Duodenal mucosa (tissue), 2 donors: ENCODE data around the gene PSAP.
"Not testable (repeated sequence)": the region's sequence is repeated elsewhere in the genome, so short reads cannot be mapped to it uniquely, and the experiment has no call there.

Source experiments
- H3K27ac ChIP-seq: one replicate; pipeline ENCODE4 v1.7.0; 2013; ENCODE audit warnings: low read depth, low read length
- H3K27me3 ChIP-seq, 2 donors: one replicate each; pipeline ENCODE4 v1.7.0; 2013; ENCODE audit warnings: low read length in 2 of 2, control low read depth in 1 of 2; ENCODE audit not compliant: insufficient read depth in 2 of 2, control insufficient read depth in 1 of 2
- H3K36me3 ChIP-seq, 2 donors: one replicate each; pipeline ENCODE4 v1.7.0; 2013; ENCODE audit warnings: low read length in 2 of 2, control low read depth in 1 of 2; ENCODE audit not compliant: insufficient read depth in 2 of 2, control insufficient read depth in 1 of 2
- H3K4me1 ChIP-seq, 2 donors: one replicate each; pipeline ENCODE4 v1.7.0; 2013; ENCODE audit warnings: low read length in 2 of 2, control low read depth in 1 of 2; ENCODE audit not compliant: insufficient read depth in 2 of 2, control insufficient read depth in 1 of 2
- H3K4me3 ChIP-seq, 2 donors: one replicate each; pipeline ENCODE4 v1.7.0; 2013; ENCODE audit warnings: low read length in 2 of 2, low read depth in 1 of 2
- H3K9ac ChIP-seq, 2 donors: one replicate each; pipeline ENCODE4 v1.7.0; 2013; ENCODE audit warnings: low read length in 2 of 2, low read depth in 1 of 2
- H3K9me3 ChIP-seq, 2 donors: one replicate each; pipeline ENCODE4 v1.7.0; 2013; ENCODE audit warnings: low read length in 2 of 2, control low read depth in 1 of 2; ENCODE audit not compliant: control insufficient read depth in 1 of 2

The PSAP gene

DNA sequence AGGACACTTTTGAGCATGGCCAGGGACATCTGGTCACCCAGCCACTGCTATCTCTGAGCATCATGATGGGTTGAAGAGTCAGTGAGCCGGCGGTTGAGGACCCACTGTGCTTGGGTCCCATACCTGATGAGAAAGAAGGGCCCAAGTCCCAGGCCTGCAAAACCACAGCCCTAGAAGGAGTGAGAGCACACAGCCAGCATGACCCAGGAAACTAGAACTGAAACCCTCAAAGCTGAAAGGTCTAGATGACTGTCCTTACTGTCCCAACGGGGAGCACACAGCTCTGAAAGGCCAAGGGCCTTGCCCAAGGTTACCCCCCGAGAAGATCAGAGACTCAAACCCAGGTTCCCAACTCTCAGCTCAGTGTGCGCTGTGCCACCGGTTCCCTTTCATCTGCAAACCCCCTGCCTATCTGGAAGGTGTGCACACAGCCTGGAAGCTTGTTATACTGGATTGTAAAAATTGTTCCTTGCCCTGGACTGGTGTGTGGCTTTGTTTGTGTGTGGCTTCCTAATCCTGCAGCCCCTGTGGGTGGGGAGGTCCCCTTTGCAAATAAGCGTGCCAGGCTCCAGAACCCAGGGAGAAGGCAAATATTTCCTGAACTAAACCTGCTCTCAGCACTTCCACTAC, 22.6 kb upstream of the PSAP start:
- Histone ChIP-seq H3K9me3 (no peaks in the 10 kb centered on the region), H3K4me3 (no peak overlapping the region), H3K4me1 (peaks cover 0 to 5% of the 10 kb centered on the region in 2 donors), H3K9ac (no peak overlapping the region), H3K36me3 (no peaks in the 10 kb centered on the region), H3K27ac (no peak overlapping the region), H3K27me3 (no peaks in the 10 kb centered on the region)

- H3K4me1 ChIP-seq, H3K9ac ChIP-seq: not testable (repeated sequence)
Observed at GRCh38 chr10:71869601-71870000, 18.6 kb upstream of the PSAP start.

DNA sequence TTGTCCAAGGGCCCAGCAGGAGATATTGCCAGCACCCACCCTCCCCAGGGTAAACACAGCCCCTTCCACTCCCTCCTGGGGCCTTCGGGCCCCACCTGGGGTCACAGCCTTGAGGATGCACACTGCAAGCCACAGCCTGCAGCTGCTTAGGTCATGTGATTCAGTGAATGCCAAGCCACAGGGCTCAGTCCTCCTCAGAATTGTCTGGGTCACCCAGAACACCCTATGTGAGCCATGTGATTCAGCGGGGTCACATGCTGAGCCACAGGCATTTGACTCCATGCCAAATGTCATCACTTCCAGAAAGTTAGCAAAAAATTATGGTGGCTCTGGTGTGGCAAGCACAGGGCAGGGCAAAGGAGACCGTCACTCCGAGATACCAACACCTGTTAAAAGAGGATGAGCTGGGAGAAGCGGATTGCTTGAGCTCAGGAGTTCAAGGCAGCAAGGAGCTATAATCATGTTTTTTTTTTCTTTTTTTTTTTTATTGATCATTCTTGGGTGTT, 17.2 kb upstream of the PSAP start:
- Histone ChIP-seq H3K4me1 (peaks cover 0 to 5% of the 10 kb centered on the region in 2 donors), H3K27me3 (no peaks in the 10 kb centered on the region), H3K36me3 (no peaks in the 10 kb centered on the region), H3K9me3 (no peaks in the 10 kb centered on the region), H3K4me3 (no peak overlapping the region), H3K9ac (no peak overlapping the region), H3K27ac (no peak overlapping the region)

More at GRCh38 chr10:71869601-71870000, 18.6 kb upstream of the PSAP start:
- H3K4me3 ChIP-seq, H3K9me3 ChIP-seq, H3K27ac ChIP-seq, H3K27me3 ChIP-seq, H3K36me3 ChIP-seq: not testable (repeated sequence)

GRCh38 chr10:71865561-71866041, 14.6 kb upstream of the PSAP start:
- Histone ChIP-seq H3K4me3 (no peak overlapping the region), H3K27me3 (no peaks in the 10 kb centered on the region), H3K36me3 (no peaks in the 10 kb centered on the region), H3K9ac (no peak overlapping the region), H3K27ac (no peak overlapping the region), H3K9me3 (no peaks in the 10 kb centered on the region), H3K4me1 (peaks cover 5% of the 10 kb centered on the region in 2 donors)

GRCh38 chr10:71864911-71865361, 13.9 kb upstream of the PSAP start:
- no peaks in the 10 kb centered on the region for H3K9me3 ChIP-seq
- no peaks in the 10 kb centered on the region for H3K27me3 ChIP-seq
- no peaks in the 10 kb centered on the region for H3K36me3 ChIP-seq
- no peak overlapping the region for H3K4me3 ChIP-seq
- no peak overlapping the region for H3K27ac ChIP-seq
- peaks cover 10 to 12% of the 10 kb centered on the region in 2 donors for H3K4me1 ChIP-seq
- no peak overlapping the region for H3K9ac ChIP-seq

GRCh38 chr10:71863203-71863602, 12.2 kb upstream of the PSAP start:
- Histone ChIP-seq H3K9me3 (no peaks in the 10 kb centered on the region), H3K36me3 (no peaks in the 10 kb centered on the region), H3K27ac (no peak overlapping the region), H3K4me1 (peaks cover 11 to 12% of the 10 kb centered on the region in 2 donors), H3K9ac (no peak overlapping the region), H3K4me3 (no peak overlapping the region), H3K27me3 (no peaks in the 10 kb centered on the region)

DNA sequence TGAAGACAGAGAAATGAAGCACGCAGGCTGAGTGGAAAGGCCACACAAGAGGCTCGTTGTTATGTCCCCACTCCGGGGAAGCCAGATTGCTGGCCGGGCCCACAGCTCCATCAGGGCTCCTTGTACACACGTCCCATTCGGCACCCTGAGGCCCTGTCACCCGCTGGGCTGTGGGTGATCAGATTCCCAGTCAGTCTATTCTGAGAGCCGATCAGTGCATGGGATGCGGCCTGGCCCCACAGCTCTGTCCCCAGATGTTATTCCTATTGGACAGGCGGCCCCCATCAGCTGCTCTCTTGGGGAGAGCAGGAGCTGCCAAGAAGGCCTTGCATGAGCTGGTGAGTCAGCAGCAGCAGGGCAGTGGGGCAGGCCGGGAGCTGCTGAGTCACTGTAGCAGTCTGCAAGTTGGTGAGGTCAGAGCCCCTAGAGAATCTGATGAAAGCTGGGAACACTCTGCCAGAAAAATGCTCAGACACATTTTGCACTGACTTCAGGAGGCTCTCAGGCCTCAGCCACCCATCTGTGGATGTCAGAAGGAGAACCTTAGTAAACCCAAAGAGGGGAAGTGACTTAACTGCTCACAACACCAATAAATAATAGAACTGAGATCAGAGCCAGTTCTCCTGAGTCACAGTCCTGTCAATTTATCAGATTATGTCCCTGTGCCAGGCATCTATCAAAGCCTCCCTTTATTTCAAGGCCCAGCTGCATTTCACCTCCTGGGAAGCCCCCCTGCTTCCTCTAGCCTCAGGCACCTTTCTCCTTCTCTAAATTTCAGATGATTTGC, 9.4 kb upstream of the PSAP start:
- Histone ChIP-seq H3K4me3 (no peak overlapping the region), H3K4me1 (peaks cover 11 to 12% of the 10 kb centered on the region in 2 donors), H3K27ac (peak overlapping the region; percentile 69), H3K36me3 (no peaks in the 10 kb centered on the region), H3K27me3 (no peaks in the 10 kb centered on the region), H3K9ac (peak overlapping the region; percentile 15 to 29), H3K9me3 (no peaks in the 10 kb centered on the region)

DNA sequence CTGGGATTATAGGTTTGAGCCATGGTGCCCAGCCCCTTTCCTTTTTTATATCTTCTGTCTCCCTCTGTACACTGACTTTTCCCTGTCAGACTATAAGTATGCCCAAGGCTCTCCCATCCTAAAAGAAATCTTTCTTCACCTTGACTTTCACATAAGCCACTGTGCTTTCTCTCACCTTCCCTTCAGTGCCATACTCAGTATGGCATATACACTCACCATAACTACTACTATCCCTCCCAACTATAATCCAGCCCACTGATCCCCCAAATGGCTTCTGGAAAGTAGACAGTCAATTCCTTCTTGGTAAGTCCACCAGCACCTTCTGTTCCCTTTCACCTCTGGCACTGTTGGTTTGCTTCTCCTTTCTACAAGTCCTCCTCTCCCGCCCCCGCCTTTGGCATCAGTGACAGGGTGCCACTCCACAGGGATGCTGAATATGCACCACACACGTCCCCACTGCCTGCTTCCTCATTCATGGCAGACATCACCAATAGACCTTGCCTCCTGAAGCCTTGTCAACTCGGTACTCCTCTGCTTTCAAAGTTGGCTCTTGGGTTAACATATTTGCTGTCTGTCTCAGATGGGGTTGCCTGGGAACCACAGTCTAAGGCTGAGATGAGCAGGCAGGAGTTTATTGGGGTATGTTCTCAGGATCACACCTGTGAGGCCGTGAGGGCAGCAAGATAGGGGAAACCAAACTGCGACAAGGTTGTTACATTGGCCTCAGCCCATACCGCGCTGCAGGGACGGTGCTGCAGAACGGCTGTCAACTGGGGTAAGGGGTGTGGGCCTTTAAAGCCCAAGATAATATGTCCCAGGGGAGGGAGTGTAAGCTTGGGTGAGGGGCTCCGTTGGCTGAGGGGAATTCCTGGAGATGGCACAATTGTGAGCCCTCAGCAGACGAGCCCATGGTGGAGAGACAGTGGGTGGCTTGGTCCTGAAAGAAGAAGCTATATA, 7.2 kb upstream of the PSAP start:
- H3K9me3 ChIP-seq: no peaks in the 10 kb centered on the region
- H3K9ac ChIP-seq: no peak overlapping the region

GRCh38 chr10:71856619-71857018, 5.6 kb upstream of the PSAP start:
- Histone ChIP-seq H3K27me3 (no peaks in the 10 kb centered on the region), H3K9ac (no peak overlapping the region), H3K36me3 (no peaks in the 10 kb centered on the region), H3K4me3 (no peak overlapping the region), H3K27ac (no peak overlapping the region), H3K4me1 (peaks cover 18% of the 10 kb centered on the region in 2 donors), H3K9me3 (no peaks in the 10 kb centered on the region)

More for the DNA sequence above, 7.2 kb upstream of the PSAP start:
- no peak overlapping the region for H3K4me3 ChIP-seq
- H3K4me1 ChIP-seq: peaks cover 11 to 12% of the 10 kb centered on the region in 2 donors
- no peaks in the 10 kb centered on the region for H3K36me3 ChIP-seq
- no peaks in the 10 kb centered on the region for H3K27me3 ChIP-seq
- no peak overlapping the region for H3K27ac ChIP-seq
